WI38 (cell line): ENCODE data around the gene CHD6.

Source experiments
- H3K4me3 ChIP-seq: 2 replicates; pipeline ENCODE4 v1.5.1; 2011; ENCODE audit warnings: low read depth, mild to moderate bottlenecking, control low read depth, low read length
- TF ChIP-seq, protein P1 (sequence below): IDR thresholded peaks from 2 replicates; pipeline ENCODE4 v1.5.1; 2012; ENCODE audit warnings: low read depth, mild to moderate bottlenecking, control low read depth, low read length

CHD6 gene

GRCh38 chr20:41650231-41650948 is 32.2 kb upstream of the CHD6 start:
- TF ChIP-seq, protein P1, sequence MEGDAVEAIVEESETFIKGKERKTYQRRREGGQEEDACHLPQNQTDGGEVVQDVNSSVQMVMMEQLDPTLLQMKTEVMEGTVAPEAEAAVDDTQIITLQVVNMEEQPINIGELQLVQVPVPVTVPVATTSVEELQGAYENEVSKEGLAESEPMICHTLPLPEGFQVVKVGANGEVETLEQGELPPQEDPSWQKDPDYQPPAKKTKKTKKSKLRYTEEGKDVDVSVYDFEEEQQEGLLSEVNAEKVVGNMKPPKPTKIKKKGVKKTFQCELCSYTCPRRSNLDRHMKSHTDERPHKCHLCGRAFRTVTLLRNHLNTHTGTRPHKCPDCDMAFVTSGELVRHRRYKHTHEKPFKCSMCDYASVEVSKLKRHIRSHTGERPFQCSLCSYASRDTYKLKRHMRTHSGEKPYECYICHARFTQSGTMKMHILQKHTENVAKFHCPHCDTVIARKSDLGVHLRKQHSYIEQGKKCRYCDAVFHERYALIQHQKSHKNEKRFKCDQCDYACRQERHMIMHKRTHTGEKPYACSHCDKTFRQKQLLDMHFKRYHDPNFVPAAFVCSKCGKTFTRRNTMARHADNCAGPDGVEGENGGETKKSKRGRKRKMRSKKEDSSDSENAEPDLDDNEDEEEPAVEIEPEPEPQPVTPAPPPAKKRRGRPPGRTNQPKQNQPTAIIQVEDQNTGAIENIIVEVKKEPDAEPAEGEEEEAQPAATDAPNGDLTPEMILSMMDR: no peak

DNA sequence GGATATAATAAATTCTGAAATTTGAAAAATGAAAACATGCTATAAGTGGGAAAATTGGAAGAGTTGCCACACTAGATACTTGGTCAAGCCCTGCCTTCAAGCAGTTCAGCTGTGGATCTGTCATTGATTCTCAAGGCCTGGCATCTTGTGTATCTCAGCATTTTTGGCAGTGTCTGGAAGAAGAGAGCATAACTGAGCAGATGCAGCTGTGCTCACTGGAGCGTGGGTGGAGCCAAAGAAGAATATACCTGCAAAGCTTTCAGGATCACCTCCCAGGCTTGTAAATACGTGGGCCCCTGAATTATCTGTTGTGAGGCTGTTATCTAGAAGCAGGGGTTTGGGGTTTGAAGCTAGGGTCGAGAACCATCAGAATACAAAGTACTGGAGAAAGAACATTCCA is 31.3 kb upstream of the CHD6 start:
- TF ChIP-seq, protein P1: no peak
- H3K4me3 ChIP-seq: no peak overlapping the region

More at GRCh38 chr20:41650231-41650948, 32.2 kb upstream of the CHD6 start:
- no peak overlapping the region for H3K4me3 ChIP-seq

DNA sequence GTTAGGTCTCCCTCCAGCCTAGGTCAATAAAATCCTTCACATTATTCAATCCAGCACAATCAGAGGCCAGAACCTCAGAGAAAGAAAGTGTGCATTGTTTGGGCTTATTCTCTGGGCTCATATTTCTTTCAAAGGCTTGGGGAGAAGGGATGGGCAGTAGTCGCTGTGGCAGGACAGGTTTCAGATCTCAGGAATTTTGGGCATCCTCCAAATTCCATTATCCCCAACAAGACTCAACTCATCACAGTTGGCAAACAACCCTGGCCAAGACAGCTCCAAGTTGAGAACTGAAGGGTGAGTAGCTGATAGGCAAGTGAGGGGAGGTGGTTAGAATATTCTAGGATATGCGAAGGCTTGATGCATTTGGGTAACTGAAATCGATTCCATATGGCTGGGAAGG is 27.2 kb upstream of the CHD6 start:
- H3K4me3 ChIP-seq: no peak overlapping the region
- TF ChIP-seq, protein P1: no peak

DNA sequence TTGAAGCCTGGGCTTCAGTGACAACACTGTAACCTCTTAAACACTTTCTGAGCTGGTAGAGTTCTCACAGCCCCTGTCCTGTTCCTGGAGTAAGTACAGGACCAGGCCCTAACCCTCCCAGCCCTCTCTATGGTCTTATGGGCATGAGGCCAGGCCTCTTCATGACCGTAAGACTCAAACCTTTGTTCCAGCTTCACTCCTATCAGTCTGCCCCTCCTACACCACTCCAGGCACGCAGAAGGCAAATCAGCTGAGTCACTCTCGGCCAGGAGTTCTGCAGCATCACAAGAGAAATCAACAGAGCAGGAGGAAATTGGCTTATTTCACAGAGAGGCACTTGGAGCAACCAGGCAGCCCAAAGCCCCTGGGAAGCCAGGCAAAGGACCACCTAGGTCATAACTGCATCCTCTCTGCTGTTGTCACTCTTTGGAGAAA is 25.3 kb upstream of the CHD6 start:
- no peak overlapping the region for H3K4me3 ChIP-seq
- TF ChIP-seq, protein P1: no peak

- TF ChIP-seq, protein P1: no peak
- H3K4me3 ChIP-seq: no peak overlapping the region
Observed at GRCh38 chr20:41639630-41640029, 21.5 kb upstream of the CHD6 start.

- TF ChIP-seq, protein P1: no peak
- H3K4me3 ChIP-seq: no peak overlapping the region
Observed at GRCh38 chr20:41638456-41638855, 20.3 kb upstream of the CHD6 start.

GRCh38 chr20:41635158-41635557 is 17.0 kb upstream of the CHD6 start:
- no peak overlapping the region for H3K4me3 ChIP-seq
- TF ChIP-seq, protein P1: no peak
